IMR-90 (cell line): Measurements from ENCODE around the gene ROBO3.

Experiments
- CTCF ChIP-seq: conservative IDR thresholded peaks from 2 replicates; pipeline ENCODE4 v1.5.1; 2012; ENCODE audit warnings: mild to moderate bottlenecking, low read depth, low read length, improper control_type of control experiment
- RAD21 ChIP-seq: IDR thresholded peaks from 2 replicates; pipeline ENCODE4 v1.6.1; 2012; ENCODE audit warnings: low read length, improper control_type of control experiment
- USF2 ChIP-seq: fragments of 150-350 bp; IDR thresholded peaks from 2 replicates; pipeline ENCODE4 v1.6.1; 2017; ENCODE audit warnings: mild to moderate bottlenecking, antibody characterized with exemption, low read length, low read depth

- no peak for TF ChIP-seq CTCF
- no peak for TF ChIP-seq USF2
- TF ChIP-seq RAD21, result no peak
Observed at GRCh38 chr11:124830749-124831148, 34.5 kb upstream of the ROBO3 start.
